SK-N-SH (cell line): ENCODE measurements around the gene RNGTT. TPM values are rescaled to one million over a fixed set of nuclear protein-coding genes. Genes with fewer than 3 reads are reported as not detected.

Source experiments
- CTCF ChIA-PET: fragments of 300-600, 350-600 bp; formaldehyde crosslinking; extraction: SDS; loops from one replicate; lab custom pipeline; 2021; lab: Yijun Ruan, JAX
- POLR2A ChIA-PET: fragments of 350-600 bp; sonication (Branson Sonifier 250); formaldehyde crosslinking; extraction: SDS; loops from one replicate; lab custom pipeline; 2020; ENCODE audit warnings: antibody characterized with exemption, inconsistent platforms; lab: Yijun Ruan, JAX
- DNase-seq: peaks from one replicate; pipeline ENCODE4 v3.0.0; 2012
- H2AFZ ChIP-seq: fragments of 200-600 bp; sonication (generic); 2 replicates; pipeline ENCODE4 v1.8.1; 2016; ENCODE audit warnings: antibody characterized with exemption, mild to moderate bottlenecking, low read depth
- H3F3A ChIP-seq: fragments of 200-600 bp; sonication (generic); replicated peaks from 2 replicates; pipeline ENCODE3; 2016; ENCODE audit warnings: antibody characterized with exemption, mild to moderate bottlenecking; ENCODE audit not compliant: insufficient read depth
- H3K27ac ChIP-seq, 2 experiments: fragments of 200-500 bp in 1 of 2; fragments of 200-600 bp in 1 of 2; sonication (Bioruptor generic) in 1 of 2; sonication (generic), shearing (Covaris generic) in 1 of 2; 2 replicates each; pipeline versions ENCODE4 v1.5.1 to v1.6.1; 2014 to 2016; ENCODE audit warnings: low read depth in 2 of 2, inconsistent platforms in 1 of 2, low read length in 1 of 2, mild to moderate bottlenecking in 1 of 2, mixed read lengths in 1 of 2
- H3K27me3 ChIP-seq: fragments of 200-600 bp; sonication (generic), shearing (Covaris generic); 2 replicates; pipeline ENCODE4 v1.6.1; 2016; ENCODE audit warnings: mixed run types; ENCODE audit not compliant: insufficient read depth
- H3K36me3 ChIP-seq, 2 experiments: fragments of 200-500 bp in 1 of 2; fragments of 200-600 bp in 1 of 2; sonication (Bioruptor generic) in 1 of 2; sonication (generic) in 1 of 2; replicated peaks in 1 of 2; 2 replicates each; pipeline versions ENCODE3 to v1.5.1; 2014 to 2016; ENCODE audit warnings: low read length in 1 of 2, mild to moderate bottlenecking in 1 of 2; ENCODE audit not compliant: insufficient read depth in 2 of 2, control insufficient read depth in 1 of 2
- H3K4me1 ChIP-seq, 2 experiments: fragments of 200-500 bp in 1 of 2; fragments of 200-600 bp in 1 of 2; sonication (Bioruptor generic) in 1 of 2; sonication (generic), shearing (Covaris generic) in 1 of 2; 2 replicates each; pipeline versions ENCODE4 v1.5.1 to v1.6.1; 2014 to 2016; ENCODE audit warnings: low read depth in 1 of 2, low read length in 1 of 2, mixed run types in 1 of 2; ENCODE audit not compliant: insufficient read depth in 2 of 2, control insufficient read depth in 1 of 2
- H3K4me2 ChIP-seq: fragments of 200-600 bp; sonication (generic), shearing (Covaris generic); 2 replicates; pipeline ENCODE4 v1.6.1; 2017; ENCODE audit warnings: mixed run types
- H3K4me3 ChIP-seq, 2 experiments: fragments of 200-500 bp in 1 of 2; fragments of 200-600 bp in 1 of 2; sonication (Bioruptor generic) in 1 of 2; sonication (generic), shearing (Covaris generic) in 1 of 2; 2 replicates each; pipeline versions ENCODE4 v1.5.1 to v1.8.1; 2014 to 2016; ENCODE audit warnings: low read depth in 2 of 2, inconsistent platforms in 1 of 2, low read length in 1 of 2, mild to moderate bottlenecking in 1 of 2, mixed read lengths in 1 of 2, moderate library complexity in 1 of 2
- H3K79me2 ChIP-seq: fragments of 200-600 bp; sonication (generic); 2 replicates; pipeline ENCODE4 v1.8.1; 2017; ENCODE audit warnings: mild to moderate bottlenecking; ENCODE audit not compliant: insufficient read depth
- H3K9ac ChIP-seq: fragments of 200-600 bp; sonication (generic); 2 replicates; pipeline ENCODE4 v1.6.1; 2017; ENCODE audit warnings: mixed run types
- H3K9me2 ChIP-seq: fragments of 200-600 bp; sonication (generic); 2 replicates; pipeline ENCODE4 v1.6.1; 2017; ENCODE audit warnings: mixed run types
- H3K9me3 ChIP-seq: fragments of 200-600 bp; sonication (generic); 2 replicates; pipeline ENCODE4 v1.6.1; 2017; ENCODE audit warnings: mixed run types, mild to moderate bottlenecking, moderate library complexity
- H4K20me1 ChIP-seq: fragments of 200-600 bp; sonication (generic); 2 replicates; pipeline ENCODE4 v1.6.1; 2017; ENCODE audit warnings: mild to moderate bottlenecking, mixed run types; ENCODE audit not compliant: insufficient read depth
- CTCF ChIP-seq: fragments of 200-600 bp; sonication (generic); IDR thresholded peaks from 2 replicates; pipeline ENCODE4 v1.6.1; 2017; ENCODE audit warnings: antibody characterized with exemption, mild to moderate bottlenecking, moderate library complexity
- FOXJ3 ChIP-seq: sonication (generic); formaldehyde crosslinking; IDR thresholded peaks from 2 replicates; pipeline ENCODE4 v1.5.1; 2020; ENCODE audit warnings: mild to moderate bottlenecking, missing genetic modification reagents
- IRF3 ChIP-seq: fragments of 150-350 bp; IDR thresholded peaks from 2 replicates; pipeline ENCODE4 v1.6.1; 2016; ENCODE audit warnings: mild to moderate bottlenecking, low read depth, low read length
- MAX ChIP-seq: IDR thresholded peaks from 2 replicates; pipeline ENCODE4 v1.4.0; 2012; ENCODE audit warnings: low read depth
- MEF2A ChIP-seq: IDR thresholded peaks from 2 replicates; pipeline ENCODE4 v1.4.0; 2012; ENCODE audit warnings: low read depth, borderline replicate concordance
- MXI1 ChIP-seq: IDR thresholded peaks from 2 replicates; pipeline ENCODE4 v1.6.1; 2012; ENCODE audit warnings: mild to moderate bottlenecking, low read depth, low read length, improper control_type of control experiment
- NFIC ChIP-seq: IDR thresholded peaks from 2 replicates; pipeline ENCODE4 v1.4.0; 2012; ENCODE audit warnings: borderline replicate concordance
- NRF1 ChIP-seq: IDR thresholded peaks from 2 replicates; pipeline ENCODE4 v1.6.1; 2012; ENCODE audit warnings: low read depth, mild to moderate bottlenecking, low read length
- POLR2AphosphoS5 ChIP-seq: IDR thresholded peaks from 2 replicates; pipeline ENCODE4 v1.6.1; 2012; ENCODE audit warnings: low read depth, low read length
- RAD21 ChIP-seq: IDR thresholded peaks from 2 replicates; pipeline ENCODE4 v1.6.1; 2012; ENCODE audit warnings: mild to moderate bottlenecking, low read length
- RCOR1 ChIP-seq: fragments of 150-350 bp; IDR thresholded peaks from 2 replicates; pipeline ENCODE4 v1.6.1; 2017; ENCODE audit warnings: antibody characterized with exemption, low read length
- RXRA ChIP-seq: IDR thresholded peaks from 2 replicates; pipeline ENCODE4 v1.4.0; 2012; ENCODE audit warnings: low read depth, mild to moderate bottlenecking, borderline replicate concordance
- SIN3A ChIP-seq: IDR thresholded peaks from 2 replicates; pipeline ENCODE4 v1.6.1; 2012; ENCODE audit warnings: low read depth, mild to moderate bottlenecking, low read length, moderate library complexity, borderline replicate concordance
- TCF12 ChIP-seq: IDR thresholded peaks from 2 replicates; pipeline ENCODE4 v1.4.0; 2012
- TEAD4 ChIP-seq: IDR thresholded peaks from 2 replicates; pipeline ENCODE4 v1.4.0; 2012; ENCODE audit warnings: mild to moderate bottlenecking, borderline replicate concordance; ENCODE audit not compliant: insufficient read depth
- YY1 ChIP-seq: IDR thresholded peaks from 2 replicates; pipeline ENCODE4 v1.4.0; 2012; ENCODE audit warnings: low read depth, mild to moderate bottlenecking
- WGBS: methylation state at CpG from one replicate; pipeline ENCODE4 v1.1.6; 2017; ENCODE audit warnings: low lambda C conversion rate; 5-methylcytosine and 5-hydroxymethylcytosine counted together
- polyA plus RNA-seq, 3 experiments: library from polyadenylated mRNA; depleted of rRNA; stranded (reverse); fragments of >200 nt; gene quantifications; 2 replicates each; pipeline ENCODE4 v1.2.3, GENCODE V29; 2012

Gene RNGTT
- polyA plus RNA-seq, 1 of the 3 experiments (the other 2 are of a cell fraction): 3.3 TPM

DNA sequence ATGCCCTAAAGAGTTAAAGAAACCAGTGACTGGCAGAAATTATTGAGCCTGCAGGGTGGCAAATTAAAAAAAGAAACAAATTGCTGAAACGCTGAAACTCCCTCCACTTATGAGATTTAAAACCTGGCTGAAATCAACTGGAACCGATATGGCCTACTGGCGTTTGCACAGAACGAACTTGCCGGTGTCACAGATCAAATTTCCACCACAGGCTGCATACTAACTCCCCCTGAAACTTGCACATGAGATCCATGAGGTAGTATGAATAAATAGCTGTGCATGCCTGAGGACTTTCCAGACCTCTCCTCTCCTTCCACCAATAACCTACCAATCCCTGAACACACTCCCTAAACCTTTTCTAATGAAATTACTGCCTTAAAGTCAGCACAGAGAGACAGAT, 150.4 kb downstream of the RNGTT start (continued):
- TF ChIP-seq IRF3 (no peak), CTCF (no peak), NFIC (no peak), TCF12 (no peak), MEF2A (no peak), NRF1 (no peak)

DNA sequence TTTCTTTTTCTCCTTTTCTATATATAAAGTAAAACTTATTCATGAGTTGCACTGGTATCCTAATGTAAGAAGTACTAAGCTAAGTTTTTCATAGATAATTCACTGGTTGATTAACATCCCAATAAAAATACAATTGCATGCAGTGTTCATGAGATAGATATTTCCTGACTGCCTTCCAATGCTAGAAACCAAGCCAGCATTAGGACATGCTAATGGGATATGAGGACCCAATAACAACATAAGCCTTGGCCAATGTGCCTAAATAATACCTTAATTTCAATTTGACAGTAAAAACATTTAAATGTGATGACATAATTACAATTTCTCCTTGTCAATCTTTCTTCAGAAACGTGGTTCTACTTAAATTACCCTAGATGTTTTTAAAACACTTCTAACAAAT, 152.7 kb downstream of the RNGTT start:
- no peak overlapping the region for H3K4me2 ChIP-seq
- no peak overlapping the region for H2AFZ ChIP-seq
- 43% methylated on average over 1 of the region's 1 CpG for WGBS
- no peaks in the 10 kb centered on the region for H4K20me1 ChIP-seq
- H3K27ac ChIP-seq: no peak overlapping the region
- POLR2A ChIA-PET: no interaction called here
- no peak overlapping the region for H3K9ac ChIP-seq
- H3K4me1 ChIP-seq: 0 out of 4 replicates have a peak, but pooled peaks cover 0 to 5% of the 10 kb centered on the region in 2 experiments
- CTCF ChIA-PET: interaction anchor here (1.4 kb wide), 1 partner anchor 30 kb away, joined by 4 read pairs; no protein-coding TSS in a partner anchor
- peaks cover 0 to 3% of the 10 kb centered on the region in 2 experiments for H3K36me3 ChIP-seq
- no peak for DNase-seq
- no peak overlapping the region for H3K4me3 ChIP-seq
- 0 out of 2 replicates have a peak, but pooled peaks cover 10% of the 10 kb centered on the region for H3K9me3 ChIP-seq
- TF ChIP-seq IRF3: no peak
- TF ChIP-seq TCF12: no peak
- no peak for TF ChIP-seq SIN3A
- TF ChIP-seq MAX: no peak
- no peak for TF ChIP-seq POLR2AphosphoS5
- no peak for TF ChIP-seq RCOR1
- no peak for TF ChIP-seq RAD21
- TF ChIP-seq YY1: no peak
- no peak for TF ChIP-seq RXRA
- TF ChIP-seq MXI1: no peak
- TF ChIP-seq TEAD4: no peak
- TF ChIP-seq FOXJ3 (CRISPR knock-in tag): no peak
- H3K27me3 ChIP-seq: no peaks in the 10 kb centered on the region
- H3K79me2 ChIP-seq: no peaks in the 10 kb centered on the region
- no peaks in the 10 kb centered on the region for H3K9me2 ChIP-seq
- peaks cover 3% of the 10 kb centered on the region for H3F3A ChIP-seq
